ENCODE data around the gene TMIE. TPM values are rescaled to one million over a fixed set of nuclear protein-coding genes. Genes with fewer than 3 reads are reported as not detected.

TMIE gene
- total and polyA plus RNA-seq, 2 donors (not counting 1 experiment from before 2014, with no cell fraction given): 0.27 to 2.0 TPM

- no peak for DNase-seq (ENCODE audit: low read depth in 2 of 2)
These were observed 29.6 kb downstream of the TMIE start for GRCh38 chr3:46730819-46731218.

GRCh38 chr3:46731795-46732194 is 30.6 kb downstream of the TMIE start:
- H4K20me1 ChIP-seq (ENCODE audit: control insufficient read depth, extremely low read depth, insufficient read depth, low read length): no peaks in the 10 kb centered on the region
- no peak for TF ChIP-seq EZH2 (IDR thresholded peaks at IDR 0.05; ENCODE audit: low read length, missing control alignments)
- TF ChIP-seq, protein P1, sequence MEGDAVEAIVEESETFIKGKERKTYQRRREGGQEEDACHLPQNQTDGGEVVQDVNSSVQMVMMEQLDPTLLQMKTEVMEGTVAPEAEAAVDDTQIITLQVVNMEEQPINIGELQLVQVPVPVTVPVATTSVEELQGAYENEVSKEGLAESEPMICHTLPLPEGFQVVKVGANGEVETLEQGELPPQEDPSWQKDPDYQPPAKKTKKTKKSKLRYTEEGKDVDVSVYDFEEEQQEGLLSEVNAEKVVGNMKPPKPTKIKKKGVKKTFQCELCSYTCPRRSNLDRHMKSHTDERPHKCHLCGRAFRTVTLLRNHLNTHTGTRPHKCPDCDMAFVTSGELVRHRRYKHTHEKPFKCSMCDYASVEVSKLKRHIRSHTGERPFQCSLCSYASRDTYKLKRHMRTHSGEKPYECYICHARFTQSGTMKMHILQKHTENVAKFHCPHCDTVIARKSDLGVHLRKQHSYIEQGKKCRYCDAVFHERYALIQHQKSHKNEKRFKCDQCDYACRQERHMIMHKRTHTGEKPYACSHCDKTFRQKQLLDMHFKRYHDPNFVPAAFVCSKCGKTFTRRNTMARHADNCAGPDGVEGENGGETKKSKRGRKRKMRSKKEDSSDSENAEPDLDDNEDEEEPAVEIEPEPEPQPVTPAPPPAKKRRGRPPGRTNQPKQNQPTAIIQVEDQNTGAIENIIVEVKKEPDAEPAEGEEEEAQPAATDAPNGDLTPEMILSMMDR (conservative IDR thresholded peaks at IDR 0.05 in 1 of 2, IDR thresholded peaks at IDR 0.05 in 1 of 2; ENCODE audit: low read depth in 1 of 2, low read length in 2 of 2): no peak
- H3K36me3 ChIP-seq (ENCODE audit: control insufficient read depth, insufficient read depth, low read length): no peaks in the 10 kb centered on the region
- no peak overlapping the region for H3K27ac ChIP-seq (ENCODE audit: insufficient read depth, low read length)
- H3K79me2 ChIP-seq (ENCODE audit: control insufficient read depth, insufficient read depth, low read length): no peaks in the 10 kb centered on the region
- H3K4me1 ChIP-seq (ENCODE audit: control insufficient read depth, extremely low read depth, insufficient read depth, low read length): no peaks in the 10 kb centered on the region
- H3K4me3 ChIP-seq (replicated peaks in 1 of 4; ENCODE audit: control extremely low read depth in 1 of 4, insufficient read depth in 1 of 4, low read depth in 3 of 4, low read length in 4 of 4): no peak overlapping the region
- H3K27me3 ChIP-seq (ENCODE audit: control insufficient read depth, insufficient read depth, low read length): no peaks in the 10 kb centered on the region
- H2AFZ ChIP-seq (ENCODE audit: low read length): no peak overlapping the region
- no peak overlapping the region for H3K4me2 ChIP-seq (ENCODE audit: extremely low read depth, insufficient read depth, low read length)
- no peak for DNase-seq (ENCODE audit: low read depth in 2 of 2)
- H3K9ac ChIP-seq (ENCODE audit: insufficient read depth, low read length): no peak overlapping the region
- H3K9me3 ChIP-seq (ENCODE audit: control insufficient read depth, insufficient read depth, low read depth, low read length): no peaks in the 10 kb centered on the region

More at GRCh38 chr3:46730819-46731218, 29.6 kb downstream of the TMIE start:
- no peaks in the 10 kb centered on the region for H3K9me3 ChIP-seq (ENCODE audit: control insufficient read depth, insufficient read depth, low read depth, low read length)
- TF ChIP-seq EZH2 (IDR thresholded peaks at IDR 0.05; ENCODE audit: low read length, missing control alignments): no peak
- TF ChIP-seq, protein P1 (conservative IDR thresholded peaks at IDR 0.05 in 1 of 2, IDR thresholded peaks at IDR 0.05 in 1 of 2; ENCODE audit: low read depth in 1 of 2, low read length in 2 of 2): no peak
- H3K4me3 ChIP-seq (replicated peaks in 1 of 4; ENCODE audit: control extremely low read depth in 1 of 4, insufficient read depth in 1 of 4, low read depth in 3 of 4, low read length in 4 of 4): no peak overlapping the region
- H3K36me3 ChIP-seq (ENCODE audit: control insufficient read depth, insufficient read depth, low read length): no peaks in the 10 kb centered on the region
- H3K9ac ChIP-seq (ENCODE audit: insufficient read depth, low read length): no peak overlapping the region
- no peaks in the 10 kb centered on the region for H3K4me1 ChIP-seq (ENCODE audit: control insufficient read depth, extremely low read depth, insufficient read depth, low read length)
- H3K4me2 ChIP-seq (ENCODE audit: extremely low read depth, insufficient read depth, low read length): no peak overlapping the region
- H3K79me2 ChIP-seq (ENCODE audit: control insufficient read depth, insufficient read depth, low read length): no peaks in the 10 kb centered on the region
- no peaks in the 10 kb centered on the region for H4K20me1 ChIP-seq (ENCODE audit: control insufficient read depth, extremely low read depth, insufficient read depth, low read length)
- no peak overlapping the region for H3K27ac ChIP-seq (ENCODE audit: insufficient read depth, low read length)
- H3K27me3 ChIP-seq (ENCODE audit: control insufficient read depth, insufficient read depth, low read length): no peaks in the 10 kb centered on the region
- H2AFZ ChIP-seq (ENCODE audit: low read length): no peak overlapping the region

DNA sequence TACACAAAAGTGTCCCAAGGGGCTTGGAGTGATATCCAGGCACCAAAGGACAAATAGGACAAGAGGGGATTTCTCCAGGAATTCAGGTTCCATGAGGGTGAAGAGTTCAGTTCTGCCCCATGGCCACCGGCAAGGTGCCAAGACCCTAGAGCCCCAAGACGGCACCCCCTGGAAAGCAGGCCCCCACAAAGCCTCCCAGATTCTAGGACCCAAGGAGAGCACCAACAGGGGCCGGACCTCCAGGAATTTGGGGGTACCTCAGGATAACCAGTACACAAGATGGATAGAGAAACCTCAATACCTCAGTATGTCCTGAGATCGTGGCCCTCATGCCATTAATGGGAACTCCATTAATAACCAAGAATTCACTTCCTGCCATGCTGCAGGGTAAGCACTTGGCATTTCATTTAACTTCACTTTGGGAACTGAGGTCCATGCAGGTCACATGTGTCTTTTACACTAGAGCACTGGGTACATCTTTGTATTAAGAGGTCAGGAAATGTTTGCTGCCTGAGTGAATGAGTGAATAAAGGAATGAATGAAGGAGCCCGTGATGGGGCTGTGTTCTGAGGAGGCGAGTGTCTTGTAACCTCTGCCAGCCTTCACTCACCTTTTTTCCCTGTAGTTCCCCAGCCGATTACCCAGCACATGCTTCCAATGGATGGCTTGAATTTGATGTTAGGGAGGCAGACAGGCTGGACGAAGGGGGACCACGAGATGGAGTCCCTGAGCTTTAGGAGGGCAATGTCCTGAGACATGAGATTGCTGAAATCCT is 32.0 kb downstream of the TMIE start:
- no peak overlapping the region for H3K27ac ChIP-seq (ENCODE audit: insufficient read depth, low read length)
- H3K9me3 ChIP-seq (ENCODE audit: control insufficient read depth, insufficient read depth, low read depth, low read length): no peaks in the 10 kb centered on the region
- H3K4me3 ChIP-seq (replicated peaks in 1 of 4; ENCODE audit: control extremely low read depth in 1 of 4, insufficient read depth in 1 of 4, low read depth in 3 of 4, low read length in 4 of 4): no peak overlapping the region
- peak in 1 of 2 donors; percentile 15 for DNase-seq (ENCODE audit: low read depth in 2 of 2)
- H3K4me2 ChIP-seq (ENCODE audit: extremely low read depth, insufficient read depth, low read length): no peak overlapping the region
- H3K9ac ChIP-seq (ENCODE audit: insufficient read depth, low read length): no peak overlapping the region
- TF ChIP-seq EZH2 (IDR thresholded peaks at IDR 0.05; ENCODE audit: low read length, missing control alignments): no peak
- TF ChIP-seq, protein P1 (conservative IDR thresholded peaks at IDR 0.05 in 1 of 2, IDR thresholded peaks at IDR 0.05 in 1 of 2; ENCODE audit: low read depth in 1 of 2, low read length in 2 of 2): peak; percentile 17 to 27
- H3K4me1 ChIP-seq (ENCODE audit: control insufficient read depth, extremely low read depth, insufficient read depth, low read length): no peaks in the 10 kb centered on the region
- H3K36me3 ChIP-seq (ENCODE audit: control insufficient read depth, insufficient read depth, low read length): no peaks in the 10 kb centered on the region
- H4K20me1 ChIP-seq (ENCODE audit: control insufficient read depth, extremely low read depth, insufficient read depth, low read length): no peaks in the 10 kb centered on the region
- H3K27me3 ChIP-seq (ENCODE audit: control insufficient read depth, insufficient read depth, low read length): no peaks in the 10 kb centered on the region
- no peak overlapping the region for H2AFZ ChIP-seq (ENCODE audit: low read length)
- no peaks in the 10 kb centered on the region for H3K79me2 ChIP-seq (ENCODE audit: control insufficient read depth, insufficient read depth, low read length)

All from fibroblast of lung (primary cell).